Measurements from ENCODE around the gene LRMDA.

LRMDA gene

DNA sequence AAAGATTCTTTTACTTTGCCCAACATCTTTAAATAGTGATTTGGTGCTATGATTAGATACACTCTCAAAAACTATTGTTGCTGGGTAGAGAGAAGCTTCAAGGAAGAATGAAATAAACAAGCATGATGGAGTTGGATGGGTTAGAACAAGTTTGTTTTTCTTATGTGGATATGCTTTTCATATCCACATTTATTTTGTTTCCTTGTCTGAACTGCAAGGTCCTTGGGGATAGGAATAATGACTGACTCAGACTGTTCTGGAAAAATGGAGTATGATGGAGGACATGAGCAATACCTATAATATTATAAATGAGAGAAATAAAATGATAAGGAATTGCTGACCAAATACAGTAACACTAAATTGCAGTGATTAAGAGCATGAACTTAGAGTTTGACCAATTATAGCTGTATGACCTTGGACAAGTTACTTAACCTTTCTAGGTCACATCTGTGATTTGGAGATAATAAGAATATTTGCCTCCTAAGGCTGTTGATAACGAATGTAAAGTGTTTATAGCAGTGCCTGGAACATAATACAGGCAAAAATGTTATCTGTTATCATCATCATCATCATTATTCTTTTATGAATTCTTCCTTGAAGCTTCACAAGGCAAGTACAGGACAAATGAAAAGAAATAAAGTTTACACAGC lies 847.5 kb downstream of the LRMDA start:
- DNase-seq (ENCODE audit: low spot score): no peak

GRCh38 chr10:76281659-76282058 lies 850.2 kb downstream of the LRMDA start:
- DNase-seq (ENCODE audit: low spot score): no peak

- DNase-seq (ENCODE audit: low spot score): no peak
Measured at GRCh38 chr10:76282061-76283025, 850.9 kb downstream of the LRMDA start.

GRCh38 chr10:76284351-76284750 lies 852.9 kb downstream of the LRMDA start:
- no peak for DNase-seq (ENCODE audit: low spot score)

DNA sequence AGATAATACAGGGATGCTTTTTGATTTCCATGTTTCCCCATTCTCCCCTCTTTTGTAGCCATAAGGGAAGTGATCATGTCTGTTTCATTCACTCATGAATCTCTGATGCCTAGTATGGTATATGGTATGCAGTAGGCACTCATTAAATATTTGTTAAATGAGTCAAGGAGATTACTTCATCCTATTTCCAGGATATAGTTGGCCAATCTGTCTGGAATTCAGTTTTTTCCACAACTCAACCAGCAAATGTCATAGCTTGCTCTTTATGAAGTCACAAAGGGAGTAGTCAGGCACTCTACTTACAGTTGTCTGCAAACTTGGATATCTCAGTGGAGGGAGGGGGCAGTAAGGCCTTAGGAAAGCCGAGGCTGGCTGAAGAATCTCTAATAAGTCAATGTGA lies 853.6 kb downstream of the LRMDA start:
- DNase-seq (ENCODE audit: low spot score): no peak

GRCh38 chr10:76285515-76285914 lies 854.1 kb downstream of the LRMDA start:
- no peak for DNase-seq (ENCODE audit: low spot score)

GRCh38 chr10:76286536-76286935 lies 855.1 kb downstream of the LRMDA start:
- no peak for DNase-seq (ENCODE audit: low spot score)

DNA sequence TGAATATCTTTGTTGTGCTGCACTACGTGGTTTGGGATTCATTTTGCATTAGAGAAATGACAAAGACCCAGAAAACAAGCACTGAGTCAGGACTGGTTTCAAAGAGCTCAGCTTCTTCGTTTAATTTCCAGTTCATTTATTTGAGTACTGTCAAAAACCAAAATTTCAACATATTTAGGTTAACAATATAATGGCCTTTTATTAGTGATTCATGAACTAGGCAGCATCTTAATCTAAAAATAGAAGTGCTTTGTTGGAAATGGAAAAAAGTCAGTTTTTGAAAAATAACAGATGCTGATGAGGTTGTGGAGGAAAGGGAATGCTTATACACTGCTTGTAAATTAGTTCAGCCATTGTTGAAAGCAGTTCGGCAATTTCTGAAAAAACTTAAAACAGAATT lies 856.4 kb downstream of the LRMDA start:
- DNase-seq (ENCODE audit: low spot score): no peak

DNA sequence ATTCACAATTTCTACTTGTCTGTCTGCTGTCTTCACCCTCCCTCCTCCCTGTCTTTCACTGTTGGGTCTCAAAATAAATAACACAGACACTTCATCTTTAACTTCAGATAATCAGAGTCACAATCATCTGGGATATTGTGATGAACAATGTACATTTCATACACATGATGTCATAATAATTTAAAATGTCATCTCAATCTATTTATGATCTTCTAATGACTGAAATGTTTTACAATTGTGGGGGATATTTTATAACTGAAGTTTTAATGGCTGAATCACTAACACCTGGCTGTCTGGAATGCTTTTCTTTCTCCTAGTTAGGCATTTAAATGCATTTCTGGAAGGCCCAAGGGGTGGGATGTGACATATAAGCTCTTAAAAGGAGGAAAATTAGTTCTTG lies 859.8 kb downstream of the LRMDA start:
- DNase-seq (ENCODE audit: low spot score): no peak

GRCh38 chr10:76291885-76292284 lies 860.5 kb downstream of the LRMDA start:
- DNase-seq (ENCODE audit: low spot score): no peak

- DNase-seq (ENCODE audit: low spot score): no peak
Measured at GRCh38 chr10:76296957-76297356, 865.5 kb downstream of the LRMDA start.

GRCh38 chr10:76297358-76297757 lies 865.9 kb downstream of the LRMDA start:
- DNase-seq (ENCODE audit: low spot score): no peak

DNA sequence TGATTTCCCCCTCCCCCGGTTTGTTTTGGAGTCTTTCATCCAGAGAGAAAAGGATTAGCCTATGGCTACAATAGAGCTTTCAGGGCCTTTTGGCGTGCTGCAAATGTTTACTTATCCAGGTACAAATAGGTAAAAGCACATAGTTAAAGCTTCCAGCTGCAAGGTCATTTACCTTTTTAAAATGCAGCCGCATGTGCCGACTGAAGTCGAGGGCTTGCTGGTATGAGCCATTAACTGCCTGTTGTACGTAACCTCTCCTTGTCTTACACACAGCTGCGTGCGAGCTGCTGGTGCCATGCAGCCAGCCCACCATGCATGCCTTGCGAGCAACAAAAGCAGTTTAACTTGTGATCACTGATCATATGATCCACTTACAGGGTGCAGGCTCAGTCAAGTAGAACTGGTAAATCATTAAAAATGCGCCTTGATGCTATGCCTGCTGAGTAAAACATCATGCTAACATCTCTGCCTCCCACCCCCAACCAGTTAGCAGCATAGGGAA lies 866.4 kb downstream of the LRMDA start:
- DNase-seq (ENCODE audit: low spot score): no peak

GRCh38 chr10:76298329-76298728 lies 866.9 kb downstream of the LRMDA start:
- no peak for DNase-seq (ENCODE audit: low spot score)

DNA sequence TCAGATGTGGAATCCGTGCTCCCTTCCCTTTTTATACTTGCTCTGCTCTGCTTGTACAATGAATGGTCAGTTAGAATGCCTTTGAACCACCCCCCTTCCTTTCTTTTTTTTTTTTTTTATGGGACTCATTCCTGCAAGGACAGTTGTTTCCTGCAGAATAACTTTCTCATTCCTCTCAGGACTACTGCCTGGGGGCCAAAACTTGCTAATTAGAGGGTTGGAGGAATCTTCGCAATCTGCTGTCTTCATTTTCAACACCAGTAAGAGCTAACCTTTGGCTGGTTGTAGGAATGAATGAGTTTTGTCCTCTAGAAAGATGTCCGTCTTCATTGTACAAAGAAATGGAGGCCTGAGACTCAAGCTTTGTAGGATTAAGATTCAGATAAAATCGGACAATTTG lies 868.1 kb downstream of the LRMDA start:
- no peak for DNase-seq (ENCODE audit: low spot score)

DNA sequence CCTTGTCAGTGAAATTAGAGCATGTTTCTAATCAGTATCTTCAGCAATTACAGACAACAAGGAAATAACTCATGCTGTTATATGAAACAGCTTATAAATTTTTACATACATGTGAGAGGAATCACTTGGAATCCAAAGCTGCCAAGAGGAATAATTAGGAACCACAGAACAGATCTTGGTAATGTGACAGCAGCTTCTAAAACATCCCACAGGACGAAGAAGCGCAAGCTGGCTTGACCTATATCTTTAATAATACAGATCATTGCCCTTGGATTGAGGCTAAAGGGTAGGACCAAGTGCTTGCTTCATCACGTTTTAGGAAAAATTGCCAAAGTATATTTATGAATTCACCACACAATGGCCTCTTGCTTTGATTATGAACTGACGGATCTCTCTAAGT lies 869.8 kb downstream of the LRMDA start:
- no peak for DNase-seq (ENCODE audit: low spot score)

DNA sequence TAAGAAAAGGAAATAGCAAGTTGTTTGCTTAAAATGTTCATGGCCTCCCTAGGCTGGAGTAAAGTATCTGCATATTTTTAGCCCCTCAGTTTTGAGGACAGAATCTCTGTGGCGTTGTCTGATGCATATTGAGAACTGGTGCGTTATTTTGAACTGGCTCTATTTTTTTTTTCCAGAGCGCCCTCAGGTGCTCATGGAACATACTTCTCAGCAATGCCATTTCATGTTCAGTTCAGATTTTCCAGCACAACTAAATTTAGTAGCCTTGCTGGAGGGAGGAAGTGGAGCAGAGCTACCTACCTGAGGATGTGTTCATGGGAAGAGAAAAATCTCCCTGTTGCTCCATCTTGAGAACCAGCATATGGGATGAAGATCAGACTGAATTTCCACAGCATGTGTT lies 870.5 kb downstream of the LRMDA start:
- DNase-seq (ENCODE audit: low spot score): no peak

GRCh38 chr10:76302481-76302880 lies 871.1 kb downstream of the LRMDA start:
- DNase-seq (ENCODE audit: low spot score): no peak

GRCh38 chr10:76302961-76303630 lies 871.7 kb downstream of the LRMDA start:
- no peak for DNase-seq (ENCODE audit: low spot score)

DNA sequence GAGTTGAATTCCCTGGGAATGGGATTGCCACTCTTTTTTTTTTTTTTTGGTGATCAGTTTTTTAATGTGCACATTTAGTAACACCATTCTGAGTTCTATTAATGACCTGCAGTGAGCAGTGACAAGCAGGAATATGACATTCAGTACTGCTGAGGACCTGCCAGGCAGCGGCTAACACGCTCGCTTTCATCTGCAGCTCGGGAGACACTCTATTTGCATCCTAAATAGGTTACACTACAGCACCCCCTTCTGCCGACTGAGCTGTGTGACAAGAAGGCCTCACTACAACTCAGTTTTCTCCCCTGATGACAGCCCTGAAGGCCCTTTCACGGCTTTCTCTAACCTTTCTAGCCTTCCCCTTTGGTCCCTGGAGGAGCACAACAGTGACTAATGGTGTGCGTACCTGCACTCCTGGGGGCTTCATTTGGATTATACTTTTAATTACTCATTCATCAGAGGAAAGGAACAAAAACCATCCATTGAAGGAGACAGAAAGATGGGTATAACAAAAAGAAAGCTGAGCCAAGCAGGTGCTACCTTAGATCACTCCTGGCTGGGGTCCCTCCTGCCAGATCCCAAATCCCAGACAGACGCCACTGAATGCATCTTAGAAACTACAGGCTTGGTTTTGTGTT lies 872.4 kb downstream of the LRMDA start:
- DNase-seq (ENCODE audit: low spot score): peak; percentile 19

DNA sequence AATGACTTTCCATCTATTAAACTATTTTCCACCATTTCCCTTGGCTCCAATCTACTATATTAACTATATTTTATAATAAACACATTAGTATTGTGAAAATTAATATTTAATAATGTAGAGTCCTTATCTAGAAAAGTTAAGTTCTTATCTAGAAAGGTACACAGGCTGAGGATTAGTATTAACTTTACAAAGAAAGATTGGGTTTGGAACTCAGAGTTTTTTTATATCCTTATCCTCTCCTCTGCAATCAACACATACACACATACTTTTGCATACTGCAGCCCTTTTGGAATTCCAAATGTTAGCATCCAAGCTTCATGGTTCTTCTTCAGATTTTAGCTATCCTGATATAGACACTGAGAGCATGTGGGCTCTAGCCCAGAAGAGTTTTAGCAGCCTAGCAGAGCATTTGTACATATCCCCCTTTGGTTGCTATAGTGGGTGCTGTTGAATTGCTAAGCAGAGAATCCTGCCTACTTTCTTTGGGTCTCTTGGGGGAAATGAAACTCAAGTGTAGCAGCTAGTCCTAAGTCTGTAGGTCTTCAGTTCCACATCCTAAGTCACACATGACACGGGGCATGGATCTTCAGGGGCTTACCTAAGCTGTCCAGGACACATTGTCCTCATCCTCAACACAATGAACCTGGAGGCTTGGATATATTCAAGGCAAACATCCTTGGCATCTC lies 874.6 kb downstream of the LRMDA start:
- DNase-seq (ENCODE audit: low spot score): no peak

- DNase-seq (ENCODE audit: low spot score): no peak
Measured at GRCh38 chr10:76306856-76307255, 875.4 kb downstream of the LRMDA start.
